Measurements from ENCODE around the gene MAML2. TPM values are rescaled to one million over a fixed set of nuclear protein-coding genes. Genes with fewer than 3 reads are reported as not detected.

The MAML2 gene
- total and polyA plus RNA-seq, 9 of the 15 experiments (the other 6 are each of a cell fraction or from before 2014, with no cell fraction given) = 0.79 to 6.8 (median 4.8) TPM

DNA sequence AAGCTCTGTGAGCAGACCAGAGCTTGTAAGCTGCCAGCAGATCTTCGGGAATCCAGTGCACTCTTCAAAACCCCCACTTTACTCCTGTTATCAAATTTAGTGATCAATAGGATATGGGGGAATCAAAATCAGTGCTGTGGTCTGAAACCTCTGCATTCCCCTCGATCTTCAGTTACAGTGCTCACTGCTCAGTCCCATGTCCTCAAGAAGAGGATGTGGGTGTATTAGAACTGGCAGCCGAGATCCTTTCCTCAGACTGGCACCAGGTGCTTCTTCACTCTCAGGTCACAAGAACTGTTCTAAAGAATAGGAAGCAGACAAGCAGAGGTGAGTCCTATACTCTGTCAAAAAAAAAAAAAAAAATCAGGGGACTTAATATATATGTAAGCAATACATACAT is 15.3 kb upstream of the MAML2 start:
- in situ Hi-C loops (cut with MboI) (no loop called here), intact Hi-C loops (cut with micrococcal nuclease) (no loop called here)
- no peak overlapping the region for H3K4me2 ChIP-seq (ENCODE audit: insufficient read depth, low read length)
- ChIA-PET CTCF (ENCODE audit: low intra/inter-chr PET ratio) (no interaction called here), POLR2A (no interaction called here)
- H3K9me3 ChIP-seq (replicated peaks; ENCODE audit: control insufficient read depth, insufficient read depth, low read depth, low read length) = no peaks in the 10 kb centered on the region; the same call in 1 of the 2 replicates
- peaks cover 0 to 10% of the 10 kb centered on the region in 2 experiments; a peak in 2 of 5 replicates for H3K4me1 ChIP-seq (replicated peaks in 1 of 2; ENCODE audit: control insufficient read depth in 2 of 2, insufficient read depth in 2 of 2, low read length in 2 of 2)
- no peaks in the 10 kb centered on the region for H3K79me2 ChIP-seq (ENCODE audit: control insufficient read depth, insufficient read depth, low read length)
- H3K9ac ChIP-seq (ENCODE audit: insufficient read depth in 1 of 2, low read depth in 2 of 2, low read length in 2 of 2) = no peak overlapping the region
- no peak overlapping the region for H2AFZ ChIP-seq (ENCODE audit: low read depth, low read length)
- no peaks in the 10 kb centered on the region for H4K20me1 ChIP-seq (replicated peaks; ENCODE audit: control insufficient read depth, insufficient read depth, low read length)
- WGBS (ENCODE audit: insufficient coverage, low coverage, missing lambda C conversion rate) = 96% methylated on average over 2 of the region's 3 CpGs
- H3K27me3 ChIP-seq (ENCODE audit: control insufficient read depth in 2 of 2, insufficient read depth in 2 of 2, low read length in 2 of 2) = no peaks in the 10 kb centered on the region
- TF ChIP-seq THAP12 (CRISPR knock-in tag; IDR thresholded peaks at IDR 0.05) = no peak
- no peak for TF ChIP-seq CTBP1 (IDR thresholded peaks at IDR 0.05; ENCODE audit: borderline replicate concordance)
- TF ChIP-seq ETS2 (tag; IDR thresholded peaks at IDR 0.05; ENCODE audit: borderline replicate concordance, poor library complexity, severe bottlenecking) = no peak
- no peak for TF ChIP-seq CHD4 (IDR thresholded peaks at IDR 0.05; ENCODE audit: insufficient read depth, insufficient replicate concordance, low read depth, low read length, poor library complexity, severe bottlenecking)
- no peak for TF ChIP-seq ZBED1 (IDR thresholded peaks at IDR 0.05)
- no peak for TF ChIP-seq ELF2 (CRISPR knock-in tag; IDR thresholded peaks at IDR 0.05)
- TF ChIP-seq ATF1 (CRISPR knock-in tag; IDR thresholded peaks at IDR 0.05) = no peak
- TF ChIP-seq ATF1 (tag; IDR thresholded peaks at IDR 0.05) = no peak
- TF ChIP-seq TEAD2 (tag; IDR thresholded peaks at IDR 0.05) = no peak
- TF ChIP-seq NR0B1 (IDR thresholded peaks at IDR 0.05; ENCODE audit: partially characterized antibody) = no peak
- no peak for TF ChIP-seq SREBF2 (CRISPR knock-in tag; IDR thresholded peaks at IDR 0.05)
- TF ChIP-seq POLR2A (conservative IDR thresholded peaks at IDR 0.05) = no peak
- no peak for TF ChIP-seq PRMT5 (CRISPR knock-in tag; IDR thresholded peaks at IDR 0.05)
- no peak for DNase-seq (ENCODE audit: extremely low read depth in 1 of 4, low spot score in 3 of 4)
- no peak for FAIRE-seq
- ATAC-seq = no peak
- no TSS peak for BruUV-seq (replicated peaks)
- H3K27ac ChIP-seq (ENCODE audit: extremely low read depth, low read depth, low read length) = no peak overlapping the region
- H3K36me3 ChIP-seq (ENCODE audit: control insufficient read depth, insufficient read depth, low read length) = peaks cover 35% of the 10 kb centered on the region
- H3K4me3 ChIP-seq = no peak overlapping the region
- no peaks in the 10 kb centered on the region for H3K9me1 ChIP-seq (ENCODE audit: control insufficient read depth, insufficient read depth, low read length)

All from K562 (cell line).